Measurements from ENCODE around the gene CPPED1.

The CPPED1 gene

DNA sequence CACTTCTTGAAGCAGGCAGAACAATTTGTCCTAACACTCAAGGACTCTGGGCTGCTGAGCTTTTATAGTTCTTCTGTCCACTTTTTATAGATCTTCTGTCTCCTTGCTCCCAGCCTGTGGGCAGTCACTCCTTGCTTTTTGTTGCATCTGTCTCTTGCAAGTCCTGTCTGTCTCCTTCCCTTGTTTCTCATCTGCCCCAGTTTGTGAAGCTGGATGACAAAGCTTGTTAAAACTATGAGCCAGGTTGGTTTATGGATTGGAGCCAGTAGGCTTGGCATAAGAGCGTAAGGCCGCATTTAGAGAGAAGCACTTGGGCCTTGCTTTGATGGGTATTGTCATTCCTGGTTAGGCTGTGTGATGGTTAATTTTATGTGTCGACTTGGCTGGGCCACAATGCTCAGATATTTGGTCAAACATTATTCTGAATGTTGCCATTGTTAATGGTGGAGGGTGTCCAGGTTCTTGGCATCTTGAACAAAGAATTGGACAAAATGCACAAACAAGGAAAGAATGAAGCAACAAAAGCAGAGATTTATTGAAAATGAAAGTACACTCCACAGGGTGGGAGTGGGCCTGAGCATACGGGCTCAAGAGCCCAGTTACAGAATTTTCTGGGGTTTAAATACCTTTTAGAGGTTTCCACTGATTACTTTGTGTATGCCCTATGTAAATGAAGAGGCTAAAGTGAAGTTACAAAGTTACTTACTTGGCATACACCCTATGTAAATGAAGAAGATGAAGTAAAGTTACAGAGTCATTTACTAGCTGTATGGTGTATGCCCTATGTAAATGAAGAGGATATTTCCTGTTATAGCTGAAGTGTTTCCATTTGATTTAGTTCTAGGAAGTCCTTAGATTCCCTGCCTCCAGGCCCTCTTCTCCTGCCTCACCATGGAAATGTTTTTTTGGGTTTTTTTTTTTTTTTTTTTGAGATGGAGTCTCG lies 8.0 kb upstream of the CPPED1 start:
- WGBS = 90% methylated on average over 4 of the region's 5 CpGs

DNA sequence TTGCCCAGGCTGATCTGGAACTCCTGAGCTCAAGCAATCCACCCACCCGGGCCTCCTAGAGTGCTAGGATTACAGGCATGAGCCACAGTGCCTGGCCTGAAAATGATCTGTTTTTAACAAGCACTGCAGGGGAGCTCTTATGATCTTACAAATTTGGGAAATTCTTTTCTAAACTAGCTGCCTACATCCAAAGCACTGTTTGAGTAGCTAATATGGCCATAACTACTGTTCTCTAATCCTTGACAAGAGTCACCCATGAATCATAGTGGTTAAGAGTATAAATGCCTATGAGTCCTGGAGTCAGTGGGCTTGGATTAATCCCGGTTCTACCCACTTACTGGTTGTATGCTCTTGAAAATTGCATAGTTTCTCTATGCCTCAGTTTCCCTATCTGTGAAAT lies 1.4 kb upstream of the CPPED1 start:
- H3K4me3 ChIP-seq (ENCODE audit: insufficient read depth in 1 of 2, low read depth in 1 of 2, low read length in 2 of 2) = no peak overlapping the region
- H2BK12ac ChIP-seq (ENCODE audit: low read length in 2 of 2) = no peak overlapping the region
- H4K8ac ChIP-seq (ENCODE audit: low read length) = no peak overlapping the region
- H2BK15ac ChIP-seq (ENCODE audit: low read depth, poor library complexity, severe bottlenecking) = no peak overlapping the region
- peaks cover 10% of the 10 kb centered on the region for H3K79me1 ChIP-seq (replicated peaks; ENCODE audit: low read length, poor library complexity, severe bottlenecking)
- H3K4ac ChIP-seq (ENCODE audit: low read depth in 1 of 2, low read length in 2 of 2) = no peak overlapping the region
- H2BK120ac ChIP-seq (ENCODE audit: low read depth, low read length) = no peak overlapping the region
- H3K18ac ChIP-seq (ENCODE audit: low read depth in 1 of 2, low read length in 2 of 2) = no peak overlapping the region
- no peaks in the 10 kb centered on the region for H3K9me3 ChIP-seq (ENCODE audit: control insufficient read depth, low read length)
- no peak overlapping the region for H3K14ac ChIP-seq (ENCODE audit: low read length in 2 of 2)
- no peak overlapping the region for H3K23ac ChIP-seq (ENCODE audit: low read length in 2 of 2)
- WGBS = 100% methylated on average over 2 of the region's 2 CpGs
- no peak overlapping the region for H3K9ac ChIP-seq (ENCODE audit: low read length)
- no peaks in the 10 kb centered on the region for H3K27me3 ChIP-seq (ENCODE audit: control insufficient read depth in 1 of 2, insufficient read depth in 1 of 2, low read length in 2 of 2)
- H3K27ac ChIP-seq (ENCODE audit: low read length, poor library complexity, severe bottlenecking) = no peak overlapping the region
- DNase-seq = no peak
- no peak overlapping the region for H2BK5ac ChIP-seq (ENCODE audit: low read depth, low read length, poor library complexity, severe bottlenecking)
- no peak overlapping the region for H2AFZ ChIP-seq (ENCODE audit: low read depth, low read length)
- no peak overlapping the region for H3K4me2 ChIP-seq (ENCODE audit: low read length, poor library complexity, severe bottlenecking)
- peaks cover 8% of the 10 kb centered on the region for H3K4me1 ChIP-seq (ENCODE audit: control insufficient read depth, insufficient read depth, low read depth, low read length)
- H2AK5ac ChIP-seq (ENCODE audit: low read length, severe bottlenecking) = no peak overlapping the region
- H3K36me3 ChIP-seq (ENCODE audit: control insufficient read depth in 1 of 2, insufficient read depth in 2 of 2, low read depth in 1 of 2, low read length in 2 of 2) = no peaks in the 10 kb centered on the region
- no peak overlapping the region for H4K91ac ChIP-seq (ENCODE audit: low read length)

More for the DNA sequence above, 8.0 kb upstream of the CPPED1 start:
- Histone ChIP-seq H3K14ac (ENCODE audit: low read length in 2 of 2) (no peak overlapping the region), H3K27ac (ENCODE audit: low read length, poor library complexity, severe bottlenecking) (no peak overlapping the region), H2BK15ac (ENCODE audit: low read depth, poor library complexity, severe bottlenecking) (no peak overlapping the region), H2BK12ac (ENCODE audit: low read length in 2 of 2) (no peak overlapping the region), H3K9me3 (ENCODE audit: control insufficient read depth, low read length) (peaks cover 4% of the 10 kb centered on the region), H2BK5ac (ENCODE audit: low read depth, low read length, poor library complexity, severe bottlenecking) (no peak overlapping the region), H3K36me3 (ENCODE audit: control insufficient read depth in 1 of 2, insufficient read depth in 2 of 2, low read depth in 1 of 2, low read length in 2 of 2) (no peaks in the 10 kb centered on the region), H2AK5ac (ENCODE audit: low read length, severe bottlenecking) (no peak overlapping the region), H2BK120ac (ENCODE audit: low read depth, low read length) (no peak overlapping the region), H3K4me1 (ENCODE audit: control insufficient read depth, insufficient read depth, low read depth, low read length) (no peaks in the 10 kb centered on the region), H3K9ac (ENCODE audit: low read length) (no peak overlapping the region), H3K4ac (ENCODE audit: low read depth in 1 of 2, low read length in 2 of 2) (no peak overlapping the region), H3K23ac (ENCODE audit: low read length in 2 of 2) (no peak overlapping the region), H3K18ac (ENCODE audit: low read depth in 1 of 2, low read length in 2 of 2) (no peak overlapping the region), H3K4me2 (ENCODE audit: low read length, poor library complexity, severe bottlenecking) (no peak overlapping the region), H4K8ac (ENCODE audit: low read length) (no peak overlapping the region), H2AFZ (ENCODE audit: low read depth, low read length) (no peak overlapping the region), H3K79me1 (replicated peaks; ENCODE audit: low read length, poor library complexity, severe bottlenecking) (no peaks in the 10 kb centered on the region), H3K4me3 (ENCODE audit: insufficient read depth in 1 of 2, low read depth in 1 of 2, low read length in 2 of 2) (no peak overlapping the region), H3K27me3 (ENCODE audit: control insufficient read depth in 1 of 2, insufficient read depth in 1 of 2, low read length in 2 of 2) (no peaks in the 10 kb centered on the region), H4K91ac (ENCODE audit: low read length) (no peak overlapping the region)
- no peak for DNase-seq

GRCh38 chr16:12804395-12804794 lies 708 bp upstream of the CPPED1 start:
- H3K23ac ChIP-seq (ENCODE audit: low read length in 2 of 2) = no peak overlapping the region
- no peak overlapping the region for H2BK120ac ChIP-seq (ENCODE audit: low read depth, low read length)
- H3K79me1 ChIP-seq (replicated peaks; ENCODE audit: low read length, poor library complexity, severe bottlenecking) = peaks cover 12% of the 10 kb centered on the region
- no peak overlapping the region for H4K91ac ChIP-seq (ENCODE audit: low read length)
- H2BK12ac ChIP-seq (ENCODE audit: low read length in 2 of 2) = no peak overlapping the region
- H2AFZ ChIP-seq (ENCODE audit: low read depth, low read length) = no peak overlapping the region
- peak overlapping the region; percentile 82 for H3K9ac ChIP-seq (ENCODE audit: low read length)
- no peak overlapping the region for H3K4ac ChIP-seq (ENCODE audit: low read depth in 1 of 2, low read length in 2 of 2)
- H3K14ac ChIP-seq (ENCODE audit: low read length in 2 of 2) = no peak overlapping the region
- H3K27me3 ChIP-seq (ENCODE audit: control insufficient read depth in 1 of 2, insufficient read depth in 1 of 2, low read length in 2 of 2) = no peaks in the 10 kb centered on the region
- 96% methylated on average over 9 of the region's 9 CpGs for WGBS
- no peak overlapping the region for H3K4me2 ChIP-seq (ENCODE audit: low read length, poor library complexity, severe bottlenecking)
- peaks cover 8% of the 10 kb centered on the region for H3K4me1 ChIP-seq (ENCODE audit: control insufficient read depth, insufficient read depth, low read depth, low read length)
- no peaks in the 10 kb centered on the region for H3K36me3 ChIP-seq (ENCODE audit: control insufficient read depth in 1 of 2, insufficient read depth in 2 of 2, low read depth in 1 of 2, low read length in 2 of 2)
- DNase-seq = no peak
- no peak overlapping the region for H2BK5ac ChIP-seq (ENCODE audit: low read depth, low read length, poor library complexity, severe bottlenecking)
- H2BK15ac ChIP-seq (ENCODE audit: low read depth, poor library complexity, severe bottlenecking) = no peak overlapping the region
- H3K4me3 ChIP-seq (ENCODE audit: insufficient read depth in 1 of 2, low read depth in 1 of 2, low read length in 2 of 2) = peak overlapping the region in 1 of 2 experiments; percentile 92
- no peaks in the 10 kb centered on the region for H3K9me3 ChIP-seq (ENCODE audit: control insufficient read depth, low read length)
- no peak overlapping the region for H4K8ac ChIP-seq (ENCODE audit: low read length)
- H2AK5ac ChIP-seq (ENCODE audit: low read length, severe bottlenecking) = no peak overlapping the region
- H3K27ac ChIP-seq (ENCODE audit: low read length, poor library complexity, severe bottlenecking) = no peak overlapping the region
- no peak overlapping the region for H3K18ac ChIP-seq (ENCODE audit: low read depth in 1 of 2, low read length in 2 of 2)

DNA sequence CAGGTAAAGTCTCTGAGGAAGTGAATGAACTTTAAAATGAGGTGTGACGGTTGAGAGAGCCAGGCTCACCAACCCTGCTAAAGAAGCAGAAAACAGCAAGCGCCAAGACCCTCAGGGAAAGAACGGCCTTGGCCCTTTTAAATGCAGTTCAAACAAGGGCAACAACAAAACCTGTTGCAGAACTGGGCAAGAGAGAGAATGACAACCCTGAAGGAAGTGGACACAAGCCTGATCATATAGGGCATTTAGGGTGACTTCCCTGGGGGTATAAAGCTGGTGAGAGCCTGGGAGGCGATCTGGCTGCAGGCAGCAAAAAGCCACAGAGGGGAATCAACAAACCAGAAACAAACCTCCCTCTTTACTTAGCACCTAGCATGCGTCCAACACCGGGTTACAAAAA lies 1.0 kb downstream of the CPPED1 start:
- H3K4me1 ChIP-seq (ENCODE audit: control insufficient read depth, insufficient read depth, low read depth, low read length) = peaks cover 8% of the 10 kb centered on the region
- H4K91ac ChIP-seq (ENCODE audit: low read length) = no peak overlapping the region
- peak overlapping the region in 1 of 2 experiments; percentile 15 for H3K18ac ChIP-seq (ENCODE audit: low read depth in 1 of 2, low read length in 2 of 2)
- no peaks in the 10 kb centered on the region for H3K27me3 ChIP-seq (ENCODE audit: control insufficient read depth in 1 of 2, insufficient read depth in 1 of 2, low read length in 2 of 2)
- peak overlapping the region in 1 of 2 experiments; percentile 18 for H2BK12ac ChIP-seq (ENCODE audit: low read length in 2 of 2)
- H3K14ac ChIP-seq (ENCODE audit: low read length in 2 of 2) = no peak overlapping the region
- DNase-seq = no peak
- no peak overlapping the region for H3K27ac ChIP-seq (ENCODE audit: low read length, poor library complexity, severe bottlenecking)
- no peak overlapping the region for H2AK5ac ChIP-seq (ENCODE audit: low read length, severe bottlenecking)
- H3K79me1 ChIP-seq (replicated peaks; ENCODE audit: low read length, poor library complexity, severe bottlenecking) = peaks cover 16% of the 10 kb centered on the region
- H3K23ac ChIP-seq (ENCODE audit: low read length in 2 of 2) = no peak overlapping the region
- 94% methylated on average over 6 of the region's 6 CpGs for WGBS
- H2BK5ac ChIP-seq (ENCODE audit: low read depth, low read length, poor library complexity, severe bottlenecking) = no peak overlapping the region
- H3K4me3 ChIP-seq (ENCODE audit: insufficient read depth in 1 of 2, low read depth in 1 of 2, low read length in 2 of 2) = peak overlapping the region in 1 of 2 experiments; percentile 92
- no peaks in the 10 kb centered on the region for H3K9me3 ChIP-seq (ENCODE audit: control insufficient read depth, low read length)
- no peak overlapping the region for H2AFZ ChIP-seq (ENCODE audit: low read depth, low read length)
- no peaks in the 10 kb centered on the region for H3K36me3 ChIP-seq (ENCODE audit: control insufficient read depth in 1 of 2, insufficient read depth in 2 of 2, low read depth in 1 of 2, low read length in 2 of 2)
- H3K4ac ChIP-seq (ENCODE audit: low read depth in 1 of 2, low read length in 2 of 2) = peak overlapping the region; percentile 40 to 57
- peak overlapping the region; percentile 82 for H3K9ac ChIP-seq (ENCODE audit: low read length)
- H3K4me2 ChIP-seq (ENCODE audit: low read length, poor library complexity, severe bottlenecking) = peak overlapping the region; percentile 58
- H2BK120ac ChIP-seq (ENCODE audit: low read depth, low read length) = no peak overlapping the region
- no peak overlapping the region for H2BK15ac ChIP-seq (ENCODE audit: low read depth, poor library complexity, severe bottlenecking)
- peak overlapping the region; percentile 35 for H4K8ac ChIP-seq (ENCODE audit: low read length)

Measured in mesenchymal stem cell (in vitro differentiated cells and primary cell).